SK-N-SH (cell line): Measurements from ENCODE around the gene EP400. TPM values are rescaled to one million over a fixed set of nuclear protein-coding genes. Genes with fewer than 3 reads are reported as not detected.

Experiments
- CTCF ChIA-PET: fragments of 300-600, 350-600 bp; formaldehyde crosslinking; extraction: SDS; loops from one replicate; lab custom pipeline; 2021; lab: Yijun Ruan, JAX
- POLR2A ChIA-PET: fragments of 350-600 bp; sonication (Branson Sonifier 250); formaldehyde crosslinking; extraction: SDS; loops from one replicate; lab custom pipeline; 2020; ENCODE audit warnings: antibody characterized with exemption, inconsistent platforms; lab: Yijun Ruan, JAX
- DNase-seq: peaks from one replicate; pipeline ENCODE4 v3.0.0; 2012
- H2AFZ ChIP-seq: fragments of 200-600 bp; sonication (generic); 2 replicates; pipeline ENCODE4 v1.8.1; 2016; ENCODE audit warnings: antibody characterized with exemption, mild to moderate bottlenecking, low read depth
- H3F3A ChIP-seq: fragments of 200-600 bp; sonication (generic); replicated peaks from 2 replicates; pipeline ENCODE3; 2016; ENCODE audit warnings: antibody characterized with exemption, mild to moderate bottlenecking; ENCODE audit not compliant: insufficient read depth
- H3K27ac ChIP-seq, 2 experiments: fragments of 200-500 bp in 1 of 2; fragments of 200-600 bp in 1 of 2; sonication (Bioruptor generic) in 1 of 2; sonication (generic), shearing (Covaris generic) in 1 of 2; 2 replicates each; pipeline versions ENCODE4 v1.5.1 to v1.6.1; 2014 to 2016; ENCODE audit warnings: low read depth in 2 of 2, inconsistent platforms in 1 of 2, low read length in 1 of 2, mild to moderate bottlenecking in 1 of 2, mixed read lengths in 1 of 2
- H3K27me3 ChIP-seq: fragments of 200-600 bp; sonication (generic), shearing (Covaris generic); 2 replicates; pipeline ENCODE4 v1.6.1; 2016; ENCODE audit warnings: mixed run types; ENCODE audit not compliant: insufficient read depth
- H3K36me3 ChIP-seq, 2 experiments: fragments of 200-500 bp in 1 of 2; fragments of 200-600 bp in 1 of 2; sonication (Bioruptor generic) in 1 of 2; sonication (generic) in 1 of 2; replicated peaks in 1 of 2; 2 replicates each; pipeline versions ENCODE3 to v1.5.1; 2014 to 2016; ENCODE audit warnings: low read length in 1 of 2, mild to moderate bottlenecking in 1 of 2; ENCODE audit not compliant: insufficient read depth in 2 of 2, control insufficient read depth in 1 of 2
- H3K4me1 ChIP-seq, 2 experiments: fragments of 200-500 bp in 1 of 2; fragments of 200-600 bp in 1 of 2; sonication (Bioruptor generic) in 1 of 2; sonication (generic), shearing (Covaris generic) in 1 of 2; 2 replicates each; pipeline versions ENCODE4 v1.5.1 to v1.6.1; 2014 to 2016; ENCODE audit warnings: low read depth in 1 of 2, low read length in 1 of 2, mixed run types in 1 of 2; ENCODE audit not compliant: insufficient read depth in 2 of 2, control insufficient read depth in 1 of 2
- H3K4me2 ChIP-seq: fragments of 200-600 bp; sonication (generic), shearing (Covaris generic); 2 replicates; pipeline ENCODE4 v1.6.1; 2017; ENCODE audit warnings: mixed run types
- H3K4me3 ChIP-seq, 2 experiments: fragments of 200-500 bp in 1 of 2; fragments of 200-600 bp in 1 of 2; sonication (Bioruptor generic) in 1 of 2; sonication (generic), shearing (Covaris generic) in 1 of 2; 2 replicates each; pipeline versions ENCODE4 v1.5.1 to v1.8.1; 2014 to 2016; ENCODE audit warnings: low read depth in 2 of 2, inconsistent platforms in 1 of 2, low read length in 1 of 2, mild to moderate bottlenecking in 1 of 2, mixed read lengths in 1 of 2, moderate library complexity in 1 of 2
- H3K79me2 ChIP-seq: fragments of 200-600 bp; sonication (generic); 2 replicates; pipeline ENCODE4 v1.8.1; 2017; ENCODE audit warnings: mild to moderate bottlenecking; ENCODE audit not compliant: insufficient read depth
- H3K9ac ChIP-seq: fragments of 200-600 bp; sonication (generic); 2 replicates; pipeline ENCODE4 v1.6.1; 2017; ENCODE audit warnings: mixed run types
- H3K9me2 ChIP-seq: fragments of 200-600 bp; sonication (generic); 2 replicates; pipeline ENCODE4 v1.6.1; 2017; ENCODE audit warnings: mixed run types
- H3K9me3 ChIP-seq: fragments of 200-600 bp; sonication (generic); 2 replicates; pipeline ENCODE4 v1.6.1; 2017; ENCODE audit warnings: mixed run types, mild to moderate bottlenecking, moderate library complexity
- H4K20me1 ChIP-seq: fragments of 200-600 bp; sonication (generic); 2 replicates; pipeline ENCODE4 v1.6.1; 2017; ENCODE audit warnings: mild to moderate bottlenecking, mixed run types; ENCODE audit not compliant: insufficient read depth
- CHD2 ChIP-seq: fragments of 150-350 bp; IDR thresholded peaks from 2 replicates; pipeline ENCODE4 v1.6.1; 2018; ENCODE audit warnings: low read length; ENCODE audit not compliant: partially characterized antibody
- EP300 ChIP-seq, 2 experiments: IDR thresholded peaks; 2 replicates each; pipeline versions ENCODE4 v1.4.0 to v1.6.1; 2012; ENCODE audit warnings: borderline replicate concordance in 1 of 2, low read depth in 1 of 2, low read length in 1 of 2
- EZH2phosphoT487 ChIP-seq: fragments of 200-600 bp; sonication (generic); IDR thresholded peaks from 2 replicates; pipeline ENCODE4 v1.6.1; 2017; ENCODE audit warnings: low read depth, mixed run types, mild to moderate bottlenecking, antibody characterized with exemption, moderate library complexity, borderline replicate concordance
- FOSL2 ChIP-seq: IDR thresholded peaks from 2 replicates; pipeline ENCODE4 v1.4.0; 2012; ENCODE audit warnings: low read depth, mild to moderate bottlenecking, moderate library complexity, borderline replicate concordance
- FOXJ3 ChIP-seq: sonication (generic); formaldehyde crosslinking; IDR thresholded peaks from 2 replicates; pipeline ENCODE4 v1.5.1; 2020; ENCODE audit warnings: mild to moderate bottlenecking, missing genetic modification reagents
- FOXM1 ChIP-seq: IDR thresholded peaks from 2 replicates; pipeline ENCODE4 v1.4.0; 2012; ENCODE audit warnings: low read depth, mild to moderate bottlenecking
- GABPA ChIP-seq: IDR thresholded peaks from 2 replicates; pipeline ENCODE4 v1.4.0; 2012; ENCODE audit warnings: low read depth, mild to moderate bottlenecking
- GATA2 ChIP-seq: sonication (generic); formaldehyde crosslinking; IDR thresholded peaks from 2 replicates; pipeline ENCODE4 v1.5.0; 2020; ENCODE audit warnings: mild to moderate bottlenecking, missing genetic modification reagents
- JUND ChIP-seq: IDR thresholded peaks from 2 replicates; pipeline ENCODE4 v1.4.0; 2012
- MEF2A ChIP-seq: IDR thresholded peaks from 2 replicates; pipeline ENCODE4 v1.4.0; 2012; ENCODE audit warnings: low read depth, borderline replicate concordance
- RAD21 ChIP-seq: IDR thresholded peaks from 2 replicates; pipeline ENCODE4 v1.6.1; 2012; ENCODE audit warnings: mild to moderate bottlenecking, low read length
- RCOR1 ChIP-seq: fragments of 150-350 bp; IDR thresholded peaks from 2 replicates; pipeline ENCODE4 v1.6.1; 2017; ENCODE audit warnings: antibody characterized with exemption, low read length
- RFX5 ChIP-seq: IDR thresholded peaks from 2 replicates; pipeline ENCODE4 v1.6.1; 2012; ENCODE audit warnings: mild to moderate bottlenecking, improper control_type of control experiment, low read length
- RXRA ChIP-seq: IDR thresholded peaks from 2 replicates; pipeline ENCODE4 v1.4.0; 2012; ENCODE audit warnings: low read depth, mild to moderate bottlenecking, borderline replicate concordance
- SIN3A ChIP-seq: IDR thresholded peaks from 2 replicates; pipeline ENCODE4 v1.6.1; 2012; ENCODE audit warnings: low read depth, mild to moderate bottlenecking, low read length, moderate library complexity, borderline replicate concordance
- SMC3 ChIP-seq: IDR thresholded peaks from 2 replicates; pipeline ENCODE4 v1.6.1; 2012; ENCODE audit warnings: low read depth, low read length, improper control_type of control experiment
- TAF1 ChIP-seq: IDR thresholded peaks from 2 replicates; pipeline ENCODE4 v1.6.1; 2012; ENCODE audit warnings: low read depth, mild to moderate bottlenecking, low read length, moderate library complexity, borderline replicate concordance
- TEAD4 ChIP-seq: IDR thresholded peaks from 2 replicates; pipeline ENCODE4 v1.4.0; 2012; ENCODE audit warnings: mild to moderate bottlenecking, borderline replicate concordance; ENCODE audit not compliant: insufficient read depth
- USF2 ChIP-seq: fragments of 150-350 bp; IDR thresholded peaks from 2 replicates; pipeline ENCODE4 v1.6.1; 2017; ENCODE audit warnings: antibody characterized with exemption, low read length, low read depth, borderline replicate concordance
- YY1 ChIP-seq: IDR thresholded peaks from 2 replicates; pipeline ENCODE4 v1.4.0; 2012; ENCODE audit warnings: low read depth, mild to moderate bottlenecking
- WGBS: methylation state at CpG from one replicate; pipeline ENCODE4 v1.1.6; 2017; ENCODE audit warnings: low lambda C conversion rate; 5-methylcytosine and 5-hydroxymethylcytosine counted together
- polyA plus RNA-seq, 3 experiments: library from polyadenylated mRNA; depleted of rRNA; stranded (reverse); fragments of >200 nt; gene quantifications; 2 replicates each; pipeline ENCODE4 v1.2.3, GENCODE V29; 2012
- TF ChIP-seq, protein P1 (sequence below): IDR thresholded peaks from 2 replicates; pipeline ENCODE4 v1.4.0; 2012; ENCODE audit warnings: low read depth
- TF ChIP-seq, protein P2 (sequence below): IDR thresholded peaks from 2 replicates; pipeline ENCODE4 v1.4.0; 2012; ENCODE audit warnings: low read depth, borderline replicate concordance
- TF ChIP-seq, protein P3 (sequence below): fragments of 200-600 bp; sonication (generic); IDR thresholded peaks from 2 replicates; pipeline ENCODE4 v1.6.1; 2017; ENCODE audit warnings: antibody characterized with exemption, mild to moderate bottlenecking, moderate library complexity

Gene EP400
- polyA plus RNA-seq, 1 of the 3 experiments (the other 2 are of a cell fraction) = 7.0 TPM

- POLR2A ChIA-PET = interaction anchor here (1.0 kb wide), 1 partner anchor 30 kb away, joined by 3 read pairs; the partner anchor contains the start of gene EP400
- CTCF ChIA-PET = interaction anchor here (1.0 kb wide), 1 partner anchor 23 kb away, joined by 4 read pairs; no protein-coding TSS in a partner anchor
- H3K79me2 ChIP-seq = peaks cover 52% of the 10 kb centered on the region
Observed at GRCh38 chr12:131980263-131980662, 30.5 kb downstream of the EP400 start.

GRCh38 chr12:131981388-131981787 lies 31.6 kb downstream of the EP400 start:
- H2AFZ ChIP-seq = no peak overlapping the region
- WGBS = 94% methylated on average over 10 of the region's 10 CpGs
- no peak overlapping the region for H3K27ac ChIP-seq
- H3K4me3 ChIP-seq = no peak overlapping the region
- H3K4me2 ChIP-seq = no peak overlapping the region
- H3K9ac ChIP-seq = no peak overlapping the region
- peaks cover 20% of the 10 kb centered on the region in 2 experiments for H3K36me3 ChIP-seq
- ChIA-PET CTCF (no interaction called here), POLR2A (no interaction called here)
- peaks cover 39% of the 10 kb centered on the region for H4K20me1 ChIP-seq
- no peaks in the 10 kb centered on the region for H3K27me3 ChIP-seq
- H3K9me2 ChIP-seq = no peaks in the 10 kb centered on the region
- DNase-seq = no peak
- H3F3A ChIP-seq = peaks cover 4% of the 10 kb centered on the region
- H3K9me3 ChIP-seq = no peaks in the 10 kb centered on the region
- H3K4me1 ChIP-seq = 0 out of 4 replicates have a peak, but pooled peaks cover 0 to 3% of the 10 kb centered on the region in 2 experiments
- H3K79me2 ChIP-seq = peaks cover 41% of the 10 kb centered on the region
- TF ChIP-seq SMC3 (no peak), GATA2 (no peak), USF2 (no peak), SIN3A (no peak), RXRA (no peak), MEF2A (no peak), TEAD4 (no peak), RFX5 (no peak), FOXJ3 (CRISPR knock-in tag) (no peak), TAF1 (no peak), EZH2phosphoT487 (no peak), EP300 (IDR thresholded peaks at IDR 0.05; ENCODE audit: borderline replicate concordance in 1 of 2, low read depth in 1 of 2, low read length in 1 of 2) (no peak)
- TF ChIP-seq, protein P1, sequence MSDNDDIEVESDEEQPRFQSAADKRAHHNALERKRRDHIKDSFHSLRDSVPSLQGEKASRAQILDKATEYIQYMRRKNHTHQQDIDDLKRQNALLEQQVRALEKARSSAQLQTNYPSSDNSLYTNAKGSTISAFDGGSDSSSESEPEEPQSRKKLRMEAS = no peak

More at GRCh38 chr12:131980263-131980662, 30.5 kb downstream of the EP400 start:
- 74% methylated on average over 3 of the region's 3 CpGs for WGBS
- H3K4me1 ChIP-seq = 0 out of 4 replicates have a peak, but pooled peaks cover 0 to 3% of the 10 kb centered on the region in 2 experiments
- peaks cover 4% of the 10 kb centered on the region for H3F3A ChIP-seq
- peak; percentile 35 for TF ChIP-seq SMC3
- no peak for TF ChIP-seq YY1
- TF ChIP-seq RAD21 = peak; percentile 53
- TF ChIP-seq, protein P1 = no peak
- TF ChIP-seq, protein P2, sequence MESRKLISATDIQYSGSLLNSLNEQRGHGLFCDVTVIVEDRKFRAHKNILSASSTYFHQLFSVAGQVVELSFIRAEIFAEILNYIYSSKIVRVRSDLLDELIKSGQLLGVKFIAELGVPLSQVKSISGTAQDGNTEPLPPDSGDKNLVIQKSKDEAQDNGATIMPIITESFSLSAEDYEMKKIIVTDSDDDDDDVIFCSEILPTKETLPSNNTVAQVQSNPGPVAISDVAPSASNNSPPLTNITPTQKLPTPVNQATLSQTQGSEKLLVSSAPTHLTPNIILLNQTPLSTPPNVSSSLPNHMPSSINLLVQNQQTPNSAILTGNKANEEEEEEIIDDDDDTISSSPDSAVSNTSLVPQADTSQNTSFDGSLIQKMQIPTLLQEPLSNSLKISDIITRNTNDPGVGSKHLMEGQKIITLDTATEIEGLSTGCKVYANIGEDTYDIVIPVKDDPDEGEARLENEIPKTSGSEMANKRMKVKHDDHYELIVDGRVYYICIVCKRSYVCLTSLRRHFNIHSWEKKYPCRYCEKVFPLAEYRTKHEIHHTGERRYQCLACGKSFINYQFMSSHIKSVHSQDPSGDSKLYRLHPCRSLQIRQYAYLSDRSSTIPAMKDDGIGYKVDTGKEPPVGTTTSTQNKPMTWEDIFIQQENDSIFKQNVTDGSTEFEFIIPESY = no peak
- no peak for TF ChIP-seq FOSL2
- TF ChIP-seq CHD2 = no peak
- TF ChIP-seq, protein P3, sequence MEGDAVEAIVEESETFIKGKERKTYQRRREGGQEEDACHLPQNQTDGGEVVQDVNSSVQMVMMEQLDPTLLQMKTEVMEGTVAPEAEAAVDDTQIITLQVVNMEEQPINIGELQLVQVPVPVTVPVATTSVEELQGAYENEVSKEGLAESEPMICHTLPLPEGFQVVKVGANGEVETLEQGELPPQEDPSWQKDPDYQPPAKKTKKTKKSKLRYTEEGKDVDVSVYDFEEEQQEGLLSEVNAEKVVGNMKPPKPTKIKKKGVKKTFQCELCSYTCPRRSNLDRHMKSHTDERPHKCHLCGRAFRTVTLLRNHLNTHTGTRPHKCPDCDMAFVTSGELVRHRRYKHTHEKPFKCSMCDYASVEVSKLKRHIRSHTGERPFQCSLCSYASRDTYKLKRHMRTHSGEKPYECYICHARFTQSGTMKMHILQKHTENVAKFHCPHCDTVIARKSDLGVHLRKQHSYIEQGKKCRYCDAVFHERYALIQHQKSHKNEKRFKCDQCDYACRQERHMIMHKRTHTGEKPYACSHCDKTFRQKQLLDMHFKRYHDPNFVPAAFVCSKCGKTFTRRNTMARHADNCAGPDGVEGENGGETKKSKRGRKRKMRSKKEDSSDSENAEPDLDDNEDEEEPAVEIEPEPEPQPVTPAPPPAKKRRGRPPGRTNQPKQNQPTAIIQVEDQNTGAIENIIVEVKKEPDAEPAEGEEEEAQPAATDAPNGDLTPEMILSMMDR = peak; percentile 29
- TF ChIP-seq GABPA = no peak
- no peak for TF ChIP-seq JUND
- TF ChIP-seq FOXM1 = no peak
- TF ChIP-seq SIN3A = no peak
- TF ChIP-seq RCOR1 = no peak
- H4K20me1 ChIP-seq = peaks cover 43% of the 10 kb centered on the region
- H3K4me2 ChIP-seq = no peak overlapping the region
- H2AFZ ChIP-seq = no peak overlapping the region
- H3K27me3 ChIP-seq = no peaks in the 10 kb centered on the region
- peaks cover 9 to 20% of the 10 kb centered on the region in 2 experiments for H3K36me3 ChIP-seq
- no peaks in the 10 kb centered on the region for H3K9me3 ChIP-seq
- no peak for DNase-seq
- H3K9ac ChIP-seq = no peak overlapping the region
- H3K9me2 ChIP-seq = no peaks in the 10 kb centered on the region
- H3K27ac ChIP-seq = no peak overlapping the region
- H3K4me3 ChIP-seq = no peak overlapping the region
